Keratinocyte (primary cell): ENCODE data around the gene MRM3.

Experiments
- EZH2 ChIP-seq: IDR thresholded peaks from one replicate; pipeline ENCODE4 v1.6.1; 2012; ENCODE audit warnings: inconsistent platforms, mild to moderate bottlenecking, low read length, moderate library complexity
- TF ChIP-seq, protein P1 (sequence below), 3 experiments: IDR thresholded peaks in 1 of 3; conservative IDR thresholded peaks in 1 of 3; optimal IDR thresholded peaks in 1 of 3; 2 replicates in 2 of 3; 3 replicates in 1 of 3; pipeline versions ENCODE3 to v1.5.1; 2011; ENCODE audit warnings: low read length in 3 of 3, mild to moderate bottlenecking in 3 of 3, moderate library complexity in 2 of 3, control low read depth in 1 of 3, inconsistent platforms in 1 of 3; ENCODE audit not compliant: insufficient read depth in 2 of 3; ENCODE audit errors: extremely low read depth in 1 of 3

DNA sequence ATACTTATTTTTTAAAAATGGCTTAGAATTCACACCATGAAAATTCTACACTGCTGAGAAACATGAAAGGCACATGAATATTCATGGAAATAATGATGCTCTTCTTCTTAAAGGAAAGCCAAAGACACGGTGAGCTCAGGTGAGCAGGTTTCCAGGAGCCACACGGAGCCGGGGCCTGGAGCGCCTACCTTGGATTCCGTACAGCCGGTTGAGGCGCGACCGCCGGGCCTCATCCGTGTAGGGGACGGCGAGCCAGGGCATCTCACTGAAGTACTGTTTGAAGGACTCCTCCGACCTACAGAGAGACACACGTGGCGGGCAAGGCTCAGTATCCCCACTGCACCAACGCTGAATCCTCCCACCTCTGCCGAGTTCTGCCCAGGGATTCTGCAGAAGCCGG, 37.1 kb downstream of the MRM3 start:
- TF ChIP-seq, protein P1, sequence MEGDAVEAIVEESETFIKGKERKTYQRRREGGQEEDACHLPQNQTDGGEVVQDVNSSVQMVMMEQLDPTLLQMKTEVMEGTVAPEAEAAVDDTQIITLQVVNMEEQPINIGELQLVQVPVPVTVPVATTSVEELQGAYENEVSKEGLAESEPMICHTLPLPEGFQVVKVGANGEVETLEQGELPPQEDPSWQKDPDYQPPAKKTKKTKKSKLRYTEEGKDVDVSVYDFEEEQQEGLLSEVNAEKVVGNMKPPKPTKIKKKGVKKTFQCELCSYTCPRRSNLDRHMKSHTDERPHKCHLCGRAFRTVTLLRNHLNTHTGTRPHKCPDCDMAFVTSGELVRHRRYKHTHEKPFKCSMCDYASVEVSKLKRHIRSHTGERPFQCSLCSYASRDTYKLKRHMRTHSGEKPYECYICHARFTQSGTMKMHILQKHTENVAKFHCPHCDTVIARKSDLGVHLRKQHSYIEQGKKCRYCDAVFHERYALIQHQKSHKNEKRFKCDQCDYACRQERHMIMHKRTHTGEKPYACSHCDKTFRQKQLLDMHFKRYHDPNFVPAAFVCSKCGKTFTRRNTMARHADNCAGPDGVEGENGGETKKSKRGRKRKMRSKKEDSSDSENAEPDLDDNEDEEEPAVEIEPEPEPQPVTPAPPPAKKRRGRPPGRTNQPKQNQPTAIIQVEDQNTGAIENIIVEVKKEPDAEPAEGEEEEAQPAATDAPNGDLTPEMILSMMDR (optimal IDR thresholded peaks at IDR 0.05 in 1 of 3, IDR thresholded peaks at IDR 0.05 in 1 of 3, conservative IDR thresholded peaks at IDR 0.05 in 1 of 3; ENCODE audit: extremely low read depth in 1 of 3, insufficient read depth in 2 of 3, low read length in 3 of 3), result no peak
- no peak for TF ChIP-seq EZH2
